Mucosa of stomach (tissue), 1 donor: ENCODE measurements around the gene PPP1CA.

Experiments used
- H3K27me3 ChIP-seq: one replicate; pipeline ENCODE4 v1.7.0; 2013; ENCODE audit warnings: mild to moderate bottlenecking, low read length; ENCODE audit not compliant: control insufficient read depth, insufficient read depth
- H3K36me3 ChIP-seq: one replicate; pipeline ENCODE4 v1.7.0; 2013; ENCODE audit warnings: low read length; ENCODE audit not compliant: control insufficient read depth, insufficient read depth
- H3K4me1 ChIP-seq: one replicate; pipeline ENCODE4 v1.7.0; 2013; ENCODE audit warnings: mild to moderate bottlenecking, low read length; ENCODE audit not compliant: control insufficient read depth, insufficient read depth
- H3K4me3 ChIP-seq: one replicate; pipeline ENCODE4 v1.7.0; 2013; ENCODE audit warnings: low read length
- H3K9ac ChIP-seq: one replicate; pipeline ENCODE4 v1.7.0; 2013; ENCODE audit warnings: mild to moderate bottlenecking, low read length, moderate library complexity
- H3K9me3 ChIP-seq: one replicate; pipeline ENCODE4 v1.7.0; 2013; ENCODE audit warnings: mild to moderate bottlenecking, low read length, moderate library complexity; ENCODE audit not compliant: control insufficient read depth
- donor health status: Pancreatic carcinoma.

Gene PPP1CA

GRCh38 chr11:67379061-67380058, 22.3 kb downstream of the PPP1CA start:
- Histone ChIP-seq H3K4me1 (peaks cover 47% of the 10 kb centered on the region), H3K36me3 (no peaks in the 10 kb centered on the region), H3K27me3 (no peaks in the 10 kb centered on the region), H3K9me3 (no peaks in the 10 kb centered on the region), H3K9ac (no peak overlapping the region), H3K4me3 (no peak overlapping the region)

- H3K4me1 ChIP-seq = peaks cover 54% of the 10 kb centered on the region
- no peaks in the 10 kb centered on the region for H3K36me3 ChIP-seq
- peaks cover 2% of the 10 kb centered on the region for H3K27me3 ChIP-seq
- no peak overlapping the region for H3K9ac ChIP-seq
- no peak overlapping the region for H3K4me3 ChIP-seq
- H3K9me3 ChIP-seq = no peaks in the 10 kb centered on the region
Measured at GRCh38 chr11:67378544-67378943, 23.1 kb downstream of the PPP1CA start.

- no peaks in the 10 kb centered on the region for H3K9me3 ChIP-seq
- peaks cover 2% of the 10 kb centered on the region for H3K27me3 ChIP-seq
- no peak overlapping the region for H3K4me3 ChIP-seq
- H3K4me1 ChIP-seq = peaks cover 51% of the 10 kb centered on the region
- no peaks in the 10 kb centered on the region for H3K36me3 ChIP-seq
- H3K9ac ChIP-seq = no peak overlapping the region
Measured at GRCh38 chr11:67376873-67377808, 24.5 kb downstream of the PPP1CA start.

GRCh38 chr11:67376063-67376820, 25.4 kb downstream of the PPP1CA start:
- Histone ChIP-seq H3K4me1 (peaks cover 51% of the 10 kb centered on the region), H3K4me3 (no peak overlapping the region), H3K36me3 (no peaks in the 10 kb centered on the region), H3K27me3 (peaks cover 2% of the 10 kb centered on the region), H3K9me3 (no peaks in the 10 kb centered on the region), H3K9ac (no peak overlapping the region)

GRCh38 chr11:67375320-67376055, 26.2 kb downstream of the PPP1CA start:
- no peak overlapping the region for H3K9ac ChIP-seq
- no peaks in the 10 kb centered on the region for H3K9me3 ChIP-seq
- no peaks in the 10 kb centered on the region for H3K36me3 ChIP-seq
- peaks cover 2% of the 10 kb centered on the region for H3K27me3 ChIP-seq
- H3K4me1 ChIP-seq = peaks cover 51% of the 10 kb centered on the region
- no peak overlapping the region for H3K4me3 ChIP-seq

GRCh38 chr11:67374571-67375281, 26.9 kb downstream of the PPP1CA start:
- H3K27me3 ChIP-seq = peaks cover 2% of the 10 kb centered on the region

GRCh38 chr11:67373648-67374570, 27.7 kb downstream of the PPP1CA start:
- Histone ChIP-seq H3K4me3 (peak overlapping the region; percentile 46), H3K9ac (peak overlapping the region; percentile 84), H3K9me3 (no peaks in the 10 kb centered on the region), H3K4me1 (peaks cover 41% of the 10 kb centered on the region), H3K36me3 (no peaks in the 10 kb centered on the region), H3K27me3 (peaks cover 2% of the 10 kb centered on the region)

More at GRCh38 chr11:67374571-67375281, 26.9 kb downstream of the PPP1CA start:
- Histone ChIP-seq H3K36me3 (no peaks in the 10 kb centered on the region), H3K9me3 (no peaks in the 10 kb centered on the region), H3K4me1 (peaks cover 49% of the 10 kb centered on the region), H3K4me3 (peak overlapping the region; percentile 46), H3K9ac (peak overlapping the region; percentile 84)

GRCh38 chr11:67372993-67373647, 28.5 kb downstream of the PPP1CA start, which contains the start of gene CLCF1:
Gene CLCF1 (minus strand): TSS chr11:67373598. CDS start chr11:67373539, 59 bp downstream.
- Histone ChIP-seq H3K4me1 (peaks cover 40% of the 10 kb centered on the region), H3K9me3 (no peaks in the 10 kb centered on the region), H3K27me3 (peaks cover 2% of the 10 kb centered on the region), H3K36me3 (no peaks in the 10 kb centered on the region), H3K4me3 (peak within 1 kb of the TSS; percentile 46), H3K9ac (peak within 1 kb of the TSS; percentile 84)

- no peaks in the 10 kb centered on the region for H3K36me3 ChIP-seq
- H3K4me3 ChIP-seq = no peak overlapping the region
- peaks cover 36% of the 10 kb centered on the region for H3K4me1 ChIP-seq
- H3K9me3 ChIP-seq = no peaks in the 10 kb centered on the region
- peak overlapping the region; percentile 84 for H3K9ac ChIP-seq
- H3K27me3 ChIP-seq = peaks cover 2% of the 10 kb centered on the region
Measured at GRCh38 chr11:67372321-67372992, 29.2 kb downstream of the PPP1CA start.
